Measurements from ENCODE around the gene WDFY4. TPM values are rescaled to one million over a fixed set of nuclear protein-coding genes. Genes with fewer than 3 reads are reported as not detected.

The WDFY4 gene
- total RNA-seq, 2 experiments from 2014 or later = 0.90 to 1.1 TPM

DNA sequence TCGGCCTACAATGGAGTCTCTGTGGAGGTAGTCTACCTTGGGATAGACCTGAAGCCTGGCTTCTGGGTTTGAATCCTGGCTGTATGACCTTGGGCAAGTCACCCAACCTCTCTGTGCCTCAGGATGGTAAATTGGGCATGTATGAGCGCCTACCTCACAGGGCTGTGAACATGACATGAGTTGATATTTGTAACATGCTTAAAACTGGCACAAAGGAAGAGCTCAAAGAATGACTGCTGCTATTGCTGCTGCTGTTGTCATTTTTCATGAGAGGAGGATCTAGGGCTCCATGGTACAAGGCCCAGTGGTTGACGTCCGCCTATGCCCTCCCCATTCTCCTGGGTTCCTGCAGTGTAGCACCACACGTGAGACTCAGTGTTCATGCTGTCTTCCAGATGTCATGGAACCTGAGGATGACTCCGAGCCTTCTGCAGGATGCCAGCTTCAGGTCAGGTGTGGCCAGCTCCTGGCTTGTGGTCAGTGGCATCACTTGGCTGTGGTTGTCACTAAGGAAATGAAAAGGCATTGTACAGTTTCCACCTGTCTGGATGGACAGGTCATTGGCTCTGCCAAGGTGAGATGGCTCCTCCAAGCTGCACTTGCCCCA, 95.0 kb downstream of the WDFY4 start:
- DNase-seq (no peak), ATAC-seq (no peak)
- H3K27ac Mint-ChIP-seq = no peak overlapping the region
- H3K36me3 Mint-ChIP-seq (ENCODE audit: low read depth) = no peaks in the 10 kb centered on the region
- no peaks in the 10 kb centered on the region for H3K4me1 Mint-ChIP-seq (ENCODE audit: low read depth)
- TF ChIP-seq, protein P1, sequence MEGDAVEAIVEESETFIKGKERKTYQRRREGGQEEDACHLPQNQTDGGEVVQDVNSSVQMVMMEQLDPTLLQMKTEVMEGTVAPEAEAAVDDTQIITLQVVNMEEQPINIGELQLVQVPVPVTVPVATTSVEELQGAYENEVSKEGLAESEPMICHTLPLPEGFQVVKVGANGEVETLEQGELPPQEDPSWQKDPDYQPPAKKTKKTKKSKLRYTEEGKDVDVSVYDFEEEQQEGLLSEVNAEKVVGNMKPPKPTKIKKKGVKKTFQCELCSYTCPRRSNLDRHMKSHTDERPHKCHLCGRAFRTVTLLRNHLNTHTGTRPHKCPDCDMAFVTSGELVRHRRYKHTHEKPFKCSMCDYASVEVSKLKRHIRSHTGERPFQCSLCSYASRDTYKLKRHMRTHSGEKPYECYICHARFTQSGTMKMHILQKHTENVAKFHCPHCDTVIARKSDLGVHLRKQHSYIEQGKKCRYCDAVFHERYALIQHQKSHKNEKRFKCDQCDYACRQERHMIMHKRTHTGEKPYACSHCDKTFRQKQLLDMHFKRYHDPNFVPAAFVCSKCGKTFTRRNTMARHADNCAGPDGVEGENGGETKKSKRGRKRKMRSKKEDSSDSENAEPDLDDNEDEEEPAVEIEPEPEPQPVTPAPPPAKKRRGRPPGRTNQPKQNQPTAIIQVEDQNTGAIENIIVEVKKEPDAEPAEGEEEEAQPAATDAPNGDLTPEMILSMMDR (IDR thresholded peaks at IDR 0.05) = no peak
- intact Hi-C loops (cut with micrococcal nuclease) = no loop called here
- POLR2A ChIA-PET = no interaction called here
- CTCF ChIA-PET = no interaction called here
- H3K9me3 Mint-ChIP-seq = no peaks in the 10 kb centered on the region
- no peak overlapping the region for H3K4me3 Mint-ChIP-seq
- no peaks in the 10 kb centered on the region for H3K27me3 Mint-ChIP-seq

DNA sequence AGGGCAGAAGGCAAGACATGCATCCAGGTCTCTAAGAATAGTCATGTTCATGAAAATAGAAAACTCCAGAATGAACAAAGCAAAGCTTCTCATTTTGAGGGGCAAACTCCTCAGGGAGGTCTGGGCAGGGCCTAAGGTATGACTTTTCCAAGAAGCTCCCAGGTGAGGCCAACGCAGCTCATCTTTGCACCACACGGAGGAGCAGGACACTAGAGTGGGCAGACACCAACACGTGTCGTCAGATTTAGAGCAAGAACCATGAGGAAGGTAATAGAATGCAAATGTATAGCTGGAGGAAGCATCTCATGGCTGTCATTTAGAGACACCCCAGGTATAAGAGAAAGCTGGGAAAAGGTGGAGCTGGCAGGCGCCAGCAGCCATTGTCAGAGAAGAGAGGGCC, 95.7 kb downstream of the WDFY4 start:
- intact Hi-C loops (cut with micrococcal nuclease) = no loop called here
- POLR2A ChIA-PET = no interaction called here
- Mint-ChIP-seq H3K27ac (no peak overlapping the region), H3K27me3 (no peaks in the 10 kb centered on the region), H3K36me3 (ENCODE audit: low read depth) (no peaks in the 10 kb centered on the region), H3K9me3 (no peaks in the 10 kb centered on the region), H3K4me3 (no peak overlapping the region), H3K4me1 (ENCODE audit: low read depth) (no peaks in the 10 kb centered on the region)
- TF ChIP-seq, protein P1 (IDR thresholded peaks at IDR 0.05) = no peak
- DNase-seq (no peak), ATAC-seq (no peak)
- CTCF ChIA-PET = no interaction called here

DNA sequence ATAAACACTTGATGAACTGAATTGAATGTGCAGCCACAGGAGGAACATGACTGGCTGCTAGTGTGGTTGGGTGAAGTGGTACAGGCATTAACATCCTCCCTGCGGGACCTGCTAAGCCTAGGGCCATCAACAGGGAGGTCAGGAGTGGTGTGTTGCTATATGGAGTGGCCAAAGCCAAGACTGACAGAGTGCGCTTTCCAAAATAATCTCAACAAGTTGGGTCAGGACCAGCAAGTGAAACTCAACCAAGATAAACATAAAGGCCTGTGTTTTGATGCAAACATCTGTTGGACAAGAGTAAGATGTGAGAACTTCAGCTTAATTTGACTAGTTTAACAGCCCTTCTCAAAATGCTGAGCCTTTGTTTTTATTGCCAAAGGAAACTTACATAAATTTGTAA, 97.7 kb downstream of the WDFY4 start:
- Mint-ChIP-seq H3K4me1 (ENCODE audit: low read depth) (no peaks in the 10 kb centered on the region), H3K27me3 (no peaks in the 10 kb centered on the region), H3K36me3 (ENCODE audit: low read depth) (no peaks in the 10 kb centered on the region), H3K9me3 (no peaks in the 10 kb centered on the region), H3K4me3 (no peak overlapping the region), H3K27ac (no peak overlapping the region)
- no peak for DNase-seq
- intact Hi-C loops (cut with micrococcal nuclease) = no loop called here
- ChIA-PET POLR2A (no interaction called here), CTCF (no interaction called here)
- no peak for ATAC-seq
- TF ChIP-seq, protein P1 (IDR thresholded peaks at IDR 0.05) = no peak

DNA sequence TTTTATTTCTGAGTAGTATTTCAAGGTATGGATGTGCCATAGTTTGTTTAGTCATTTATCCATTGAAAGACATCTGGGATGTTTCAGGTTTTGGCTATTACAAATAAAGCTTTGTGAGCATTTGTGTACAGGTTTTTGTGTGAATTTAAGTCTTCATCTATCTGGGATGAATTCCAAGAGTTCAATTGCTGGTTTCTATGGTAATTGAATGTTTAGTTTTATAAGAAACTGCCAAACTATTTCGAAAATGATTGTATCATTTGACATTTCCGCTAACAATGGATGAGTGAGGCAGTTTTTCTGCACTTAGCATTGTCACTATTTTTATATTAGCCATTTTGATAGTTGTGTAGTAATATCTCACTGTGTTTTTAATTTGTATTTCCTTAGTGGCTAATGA, 99.4 kb downstream of the WDFY4 start:
- intact Hi-C loops (cut with micrococcal nuclease) = no loop called here
- Mint-ChIP-seq H3K27ac (no peak overlapping the region), H3K9me3 (no peaks in the 10 kb centered on the region), H3K4me3 (no peak overlapping the region), H3K27me3 (no peaks in the 10 kb centered on the region), H3K4me1 (ENCODE audit: low read depth) (no peaks in the 10 kb centered on the region), H3K36me3 (ENCODE audit: low read depth) (no peaks in the 10 kb centered on the region)
- CTCF ChIA-PET = no interaction called here
- TF ChIP-seq, protein P1 (IDR thresholded peaks at IDR 0.05) = no peak
- DNase-seq = no peak
- ATAC-seq = no peak
- POLR2A ChIA-PET = no interaction called here

DNA sequence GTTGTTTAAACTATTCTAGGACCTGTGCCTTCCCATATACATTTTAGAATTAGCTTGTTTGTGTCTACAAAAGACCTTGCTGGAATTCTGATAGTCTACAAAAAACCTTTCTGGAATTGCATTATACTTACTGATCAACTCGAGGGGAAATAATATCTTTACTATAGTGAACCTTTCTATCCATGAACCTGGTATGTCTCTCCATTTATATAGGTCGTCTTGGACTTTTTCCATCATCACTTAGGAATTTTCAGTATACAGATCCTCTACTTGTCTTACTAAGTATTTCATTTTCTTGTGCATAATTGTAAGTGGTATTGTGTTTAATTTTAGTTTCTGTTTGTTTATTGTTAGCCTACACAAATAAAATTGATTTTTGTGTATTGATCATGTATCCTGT, 101.1 kb downstream of the WDFY4 start:
- no peak overlapping the region for H3K4me3 Mint-ChIP-seq
- TF ChIP-seq, protein P1 (IDR thresholded peaks at IDR 0.05) = no peak
- no peaks in the 10 kb centered on the region for H3K27me3 Mint-ChIP-seq
- DNase-seq = no peak
- H3K9me3 Mint-ChIP-seq = no peaks in the 10 kb centered on the region
- POLR2A ChIA-PET = no interaction called here
- H3K4me1 Mint-ChIP-seq (ENCODE audit: low read depth) = no peaks in the 10 kb centered on the region
- CTCF ChIA-PET = no interaction called here
- no peak overlapping the region for H3K27ac Mint-ChIP-seq
- intact Hi-C loops (cut with micrococcal nuclease) = no loop called here
- H3K36me3 Mint-ChIP-seq (ENCODE audit: low read depth) = no peaks in the 10 kb centered on the region
- no peak for ATAC-seq

Measured in activated CD8-positive, alpha-beta T cell treated with anti-CD3 and anti-CD28 coated beads for 36 hours (primary cell).